HEK293T (cell line): ENCODE data around the gene RCL1.
A peak's percentile ranks its signal among the peaks of the same experiment; 100 is the strongest.

ENCODE experiments used
- CTCF ChIA-PET: fragments of 350-600 bp; formaldehyde crosslinking; extraction: SDS; loops from one replicate; lab custom pipeline; 2021; ENCODE audit warnings: antibody characterized with exemption, inconsistent platforms; lab: Yijun Ruan, JAX
- POLR2A ChIA-PET: fragments of 350-600 bp; formaldehyde crosslinking; extraction: SDS; loops from one replicate; lab custom pipeline; 2020; ENCODE audit warnings: antibody characterized with exemption, inconsistent platforms; lab: Yijun Ruan, JAX
- DNase-seq: peaks from one replicate; pipeline ENCODE4 v3.0.0; 2012; ENCODE audit warnings: mixed read lengths; ENCODE audit errors: extremely low spot score
- ARNT ChIP-seq: fragments of 450-650 bp; IDR thresholded peaks from 2 replicates; pipeline ENCODE4 v1.6.1; 2017; ENCODE audit warnings: mild to moderate bottlenecking
- CTBP1 ChIP-seq: fragments of 450-650 bp; IDR thresholded peaks from 2 replicates; pipeline ENCODE4 v1.6.1; 2016; ENCODE audit warnings: borderline replicate concordance
- ELF4 ChIP-seq: fragments of 450-650 bp; IDR thresholded peaks from 2 replicates; pipeline ENCODE4 v1.6.1; 2017; ENCODE audit warnings: antibody characterized with exemption
- FOXA1 ChIP-seq: fragments of 450-650 bp; IDR thresholded peaks from 2 replicates; pipeline ENCODE4 v1.6.1; 2016; ENCODE audit warnings: mild to moderate bottlenecking
- FOXK2 ChIP-seq: fragments of 450-650 bp; IDR thresholded peaks from 2 replicates; pipeline ENCODE4 v1.6.1; 2016; ENCODE audit warnings: mild to moderate bottlenecking
- FOXM1 ChIP-seq: fragments of 450-650 bp; IDR thresholded peaks from 2 replicates; pipeline ENCODE4 v1.6.1; 2017; ENCODE audit warnings: mild to moderate bottlenecking, borderline replicate concordance
- HDGF ChIP-seq: fragments of 450-650 bp; IDR thresholded peaks from 2 replicates; pipeline ENCODE4 v1.6.1; 2017; ENCODE audit warnings: antibody characterized with exemption, borderline replicate concordance
- L3MBTL2 ChIP-seq: fragments of 450-650 bp; conservative IDR thresholded peaks from 2 replicates; pipeline ENCODE4 v1.6.1; 2016; ENCODE audit warnings: mild to moderate bottlenecking
- LEF1 ChIP-seq: fragments of 450-650 bp; IDR thresholded peaks from 2 replicates; pipeline ENCODE4 v1.6.1; 2017; ENCODE audit warnings: mild to moderate bottlenecking, borderline replicate concordance
- NFRKB ChIP-seq: fragments of 450-650 bp; IDR thresholded peaks from 2 replicates; pipeline ENCODE4 v1.6.1; 2016; ENCODE audit warnings: mild to moderate bottlenecking, moderate library complexity
- SP1 ChIP-seq: fragments of 450-650 bp; IDR thresholded peaks from 2 replicates; pipeline ENCODE4 v1.6.1; 2017
- SUZ12 ChIP-seq: fragments of 450-650 bp; IDR thresholded peaks from 2 replicates; pipeline ENCODE4 v1.6.1; 2016; ENCODE audit warnings: mild to moderate bottlenecking
- TARDBP ChIP-seq: fragments of 450-650 bp; IDR thresholded peaks from 2 replicates; pipeline ENCODE4 v1.6.1; 2016
- ZNF384 ChIP-seq: fragments of 450-650 bp; IDR thresholded peaks from 2 replicates; pipeline ENCODE4 v1.6.1; 2016
- TF ChIP-seq, protein P1 (sequence below): fragments of 450-650 bp; IDR thresholded peaks from 2 replicates; pipeline ENCODE4 v1.6.1; 2016

The RCL1 gene

DNA sequence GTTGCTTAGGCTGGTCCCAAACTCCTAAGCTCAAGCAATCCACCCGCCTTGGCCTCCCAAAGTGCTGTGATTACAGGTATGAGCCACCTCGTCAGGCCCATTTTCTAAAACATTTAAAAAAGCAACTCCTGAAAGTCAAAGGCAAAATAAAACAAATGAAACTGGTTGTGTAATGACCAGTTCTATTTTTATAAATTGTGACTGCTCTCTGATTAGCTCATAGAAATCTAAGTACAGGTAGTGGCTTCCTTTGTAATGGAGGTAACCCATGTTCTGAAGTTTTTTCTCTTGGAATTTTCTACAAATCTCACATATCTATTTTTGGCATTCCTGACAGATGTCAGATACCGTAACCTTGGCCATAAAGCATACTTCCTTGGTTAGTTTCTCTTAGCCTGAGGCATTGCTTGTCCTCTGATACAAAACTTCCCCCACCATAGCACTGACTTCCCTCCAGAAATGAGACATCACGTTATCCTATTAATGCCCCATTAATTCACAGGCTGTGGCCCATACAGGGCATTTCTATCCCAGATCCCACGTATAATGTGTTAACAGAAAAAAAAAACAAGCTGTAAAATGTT lies 37.6 kb upstream of the RCL1 start:
- ChIA-PET POLR2A (no interaction called here), CTCF (interaction anchor here (1.0 kb wide), 1 partner anchor 53 kb away, joined by 3 read pairs; no protein-coding TSS in a partner anchor)
- no peak for TF ChIP-seq CTBP1
- no peak for TF ChIP-seq LEF1
- TF ChIP-seq, protein P1, sequence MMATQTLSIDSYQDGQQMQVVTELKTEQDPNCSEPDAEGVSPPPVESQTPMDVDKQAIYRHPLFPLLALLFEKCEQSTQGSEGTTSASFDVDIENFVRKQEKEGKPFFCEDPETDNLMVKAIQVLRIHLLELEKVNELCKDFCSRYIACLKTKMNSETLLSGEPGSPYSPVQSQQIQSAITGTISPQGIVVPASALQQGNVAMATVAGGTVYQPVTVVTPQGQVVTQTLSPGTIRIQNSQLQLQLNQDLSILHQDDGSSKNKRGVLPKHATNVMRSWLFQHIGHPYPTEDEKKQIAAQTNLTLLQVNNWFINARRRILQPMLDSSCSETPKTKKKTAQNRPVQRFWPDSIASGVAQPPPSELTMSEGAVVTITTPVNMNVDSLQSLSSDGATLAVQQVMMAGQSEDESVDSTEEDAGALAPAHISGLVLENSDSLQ: no peak
- no peak for TF ChIP-seq FOXM1
- no peak for TF ChIP-seq SUZ12
- no peak for TF ChIP-seq TARDBP
- no peak for TF ChIP-seq HDGF
- TF ChIP-seq FOXK2: no peak
- no peak for TF ChIP-seq SP1
- TF ChIP-seq ARNT: no peak
- TF ChIP-seq FOXA1: no peak
- TF ChIP-seq ELF4: no peak
- TF ChIP-seq L3MBTL2: no peak
- DNase-seq: no peak

DNA sequence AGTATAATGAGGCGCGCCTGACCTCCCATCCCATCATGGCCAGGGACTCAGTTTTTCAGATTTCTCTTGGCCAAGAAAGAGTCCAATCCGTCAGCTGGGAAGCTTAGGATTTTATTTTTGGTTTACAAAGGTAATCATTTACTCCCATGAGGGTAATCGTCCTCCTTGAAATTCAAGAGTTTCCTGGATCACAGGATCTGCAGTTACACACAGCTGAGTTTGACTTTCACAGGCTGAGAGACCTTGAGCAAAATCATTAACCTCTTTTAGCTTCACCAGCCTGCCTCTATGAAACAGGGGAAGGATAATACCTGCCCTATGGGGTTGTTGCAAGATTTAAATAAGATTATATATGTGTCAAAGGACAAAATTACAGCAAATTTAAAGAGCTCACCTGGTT lies 36.3 kb upstream of the RCL1 start:
- ChIA-PET CTCF (no interaction called here), POLR2A (no interaction called here)
- no peak for TF ChIP-seq NFRKB
- TF ChIP-seq TARDBP: no peak
- TF ChIP-seq FOXK2: no peak
- DNase-seq: no peak

DNA sequence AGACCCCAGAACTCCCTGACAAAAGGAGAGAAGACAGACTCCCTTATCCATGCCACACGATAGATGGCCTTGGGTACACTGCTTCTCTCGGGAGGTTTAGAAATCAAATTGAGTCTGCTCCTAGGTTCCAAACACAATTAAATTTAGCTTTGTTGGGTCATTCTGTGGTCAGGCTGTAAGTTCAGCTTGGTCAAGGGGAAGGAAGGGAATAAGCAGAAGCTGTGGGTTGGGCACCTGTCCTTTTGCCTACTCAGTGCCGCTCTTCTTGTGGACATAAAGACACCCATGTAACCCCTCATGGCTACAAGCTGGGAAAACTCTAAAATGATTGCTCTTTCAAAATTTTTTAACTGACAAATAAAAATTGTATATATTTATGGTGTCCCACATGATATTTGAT lies 32.6 kb upstream of the RCL1 start:
- no peak for DNase-seq
- POLR2A ChIA-PET: no interaction called here
- TF ChIP-seq ARNT (no peak), FOXM1 (no peak)
- CTCF ChIA-PET: interaction anchor here (0.9 to 1.6 kb wide), 4 partner anchors 33 to 426 kb away, joined by 3 to 10 read pairs (median 4); partner anchors contain the start of gene RCL1

DNA sequence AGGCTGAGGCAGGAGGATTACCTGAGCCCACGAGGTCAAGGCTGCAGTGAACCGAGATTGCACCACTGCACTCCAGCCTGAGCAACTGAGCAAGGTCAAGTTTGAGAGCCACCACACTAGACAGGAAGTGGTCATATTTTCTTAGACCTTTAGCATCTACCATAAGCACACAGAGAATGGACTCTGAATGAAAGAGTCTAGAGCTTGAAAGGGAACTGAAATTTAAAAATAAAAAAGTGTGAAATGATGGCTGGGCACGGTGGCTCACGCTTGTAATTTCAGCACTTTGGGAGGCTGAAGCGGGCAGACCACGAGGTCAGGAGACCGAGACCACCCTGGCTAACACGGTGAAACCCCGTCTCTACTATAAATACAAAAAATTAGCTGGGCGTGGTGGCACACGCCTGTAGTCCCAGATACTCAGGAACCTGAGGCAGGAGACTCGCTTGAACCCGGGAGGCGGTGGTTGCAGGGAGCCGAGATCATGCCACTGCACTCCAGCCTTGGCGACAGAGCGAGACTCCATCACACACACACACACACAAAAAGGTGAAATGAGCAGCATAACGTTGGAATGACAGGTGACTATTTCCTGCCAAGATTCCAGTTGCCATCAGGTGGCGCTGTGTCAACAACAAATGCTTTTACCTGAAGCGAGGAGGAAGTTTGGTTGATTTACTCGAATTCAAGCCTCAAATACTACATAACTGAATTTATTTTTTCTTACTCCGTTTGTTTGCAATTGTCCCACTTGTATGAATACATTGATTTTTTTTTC lies 30.4 kb upstream of the RCL1 start:
- CTCF ChIA-PET: interaction anchor here (0.7 to 1.1 kb wide), 4 partner anchors 15 to 92 kb away, joined by 3 read pairs; no protein-coding TSS in a partner anchor
- peak; percentile 41 for DNase-seq
- TF ChIP-seq HDGF (no peak), ELF4 (no peak), FOXA1 (no peak)
- TF ChIP-seq, protein P1: peak; percentile 74
- POLR2A ChIA-PET: no interaction called here

DNA sequence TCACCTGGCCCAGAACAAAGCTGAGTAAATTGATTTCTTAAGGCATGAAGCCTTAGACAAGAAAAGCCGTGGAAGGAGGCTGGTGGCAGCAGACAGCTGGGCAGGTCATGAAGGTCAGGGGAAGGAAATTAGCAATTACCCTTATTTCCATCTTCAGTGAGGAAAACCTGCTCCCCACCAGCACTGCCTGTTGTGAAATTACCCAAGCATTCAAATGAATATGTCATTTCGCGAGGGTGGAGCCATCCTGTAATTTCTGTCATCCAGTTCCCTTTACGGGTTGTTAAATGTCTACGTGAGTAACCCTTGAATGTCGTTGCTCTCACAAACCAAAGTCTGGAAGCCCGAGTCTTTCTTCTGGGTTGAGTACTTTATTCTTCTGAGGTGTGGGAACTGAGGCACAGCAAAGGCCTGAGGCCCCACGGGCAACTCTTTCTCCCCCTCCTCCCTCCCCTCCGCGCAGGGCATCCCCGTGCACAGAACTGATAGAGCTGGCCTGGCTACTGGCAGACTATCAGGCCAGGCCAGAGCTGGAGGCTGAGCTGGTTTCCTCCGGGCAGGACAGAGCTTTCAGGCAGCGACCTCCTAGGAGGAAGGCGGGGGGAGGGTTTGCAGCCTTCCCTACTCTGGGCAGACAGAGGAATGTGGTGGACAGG lies 29.7 kb upstream of the RCL1 start:
- POLR2A ChIA-PET: no interaction called here
- CTCF ChIA-PET: interaction anchor here (0.7 to 1.1 kb wide), 4 partner anchors 14 to 93 kb away, joined by 3 read pairs; no protein-coding TSS in a partner anchor
- TF ChIP-seq ARNT (no peak), ZNF384 (no peak), ELF4 (no peak), LEF1 (no peak), SUZ12 (no peak), NFRKB (no peak), L3MBTL2 (no peak)
- TF ChIP-seq, protein P1: no peak
- no peak for DNase-seq

DNA sequence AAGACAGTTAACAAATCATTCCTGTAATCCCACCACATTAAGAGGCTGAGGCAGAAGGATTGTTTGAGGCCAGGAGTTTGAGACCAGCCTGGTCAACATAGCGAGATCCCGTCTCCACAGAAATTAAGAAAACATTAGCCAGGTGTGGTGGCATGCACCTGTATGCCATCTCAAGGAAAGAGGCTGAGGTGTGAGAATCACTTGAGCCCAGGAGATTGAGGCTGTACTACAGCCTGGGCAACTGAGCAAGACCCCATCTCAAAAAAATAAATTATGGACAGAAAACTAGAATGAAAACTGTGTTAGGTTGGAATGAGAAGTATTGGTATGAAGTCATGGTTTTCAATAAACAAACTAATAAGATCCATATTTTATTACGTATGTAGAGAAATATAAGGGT lies 28.7 kb upstream of the RCL1 start:
- TF ChIP-seq FOXK2 (no peak), TARDBP (no peak)
- DNase-seq: no peak
- ChIA-PET POLR2A (no interaction called here), CTCF (no interaction called here)

DNA sequence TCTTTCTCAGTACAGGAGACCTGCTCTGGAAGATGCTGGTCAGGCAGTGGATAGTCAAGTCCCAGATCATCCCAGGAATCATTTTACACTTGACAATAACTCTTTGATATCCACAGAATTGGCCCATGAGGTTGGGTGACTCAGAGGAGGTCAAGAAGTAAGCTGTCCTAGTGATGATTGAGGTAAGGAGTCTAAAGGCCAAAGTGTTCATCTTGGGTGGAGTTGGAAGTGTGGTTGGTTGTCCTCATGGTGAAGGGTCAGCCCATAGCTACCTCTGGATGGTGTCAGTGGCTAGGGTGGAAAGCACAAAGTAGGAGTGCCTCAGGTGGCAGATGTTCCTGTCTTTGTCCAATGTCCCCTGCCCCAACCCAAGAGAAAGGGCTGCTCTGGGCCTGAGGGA lies 24.1 kb upstream of the RCL1 start:
- no peak for DNase-seq
- ChIA-PET POLR2A (no interaction called here), CTCF (no interaction called here)
- TF ChIP-seq ZNF384 (no peak), FOXM1 (no peak), LEF1 (no peak), L3MBTL2 (no peak), FOXA1 (no peak), NFRKB (no peak), SUZ12 (no peak), ARNT (no peak), SP1 (no peak)
